T-helper 2 cell treated with Interferon-gamma antibody and Interleukin-4, amounts not matched to agents 5 μg/mL and 100 μg/mL, for 36 hours (primary cell): ENCODE data around the gene SORCS1.

ENCODE experiments used
- DNase-seq: peaks from one replicate; pipeline ENCODE4 v3.0.0; 2021; ENCODE audit warnings: low spot score
- H3K27ac Mint-ChIP-seq: one replicate; pipeline ENCODE4 v1.8.0; 2021; ENCODE audit warnings: mild to moderate bottlenecking, mixed read lengths
- H3K27me3 Mint-ChIP-seq: one replicate; pipeline ENCODE4 v1.8.0; 2021; ENCODE audit warnings: low read depth, mixed read lengths
- H3K36me3 Mint-ChIP-seq: one replicate; pipeline ENCODE4 v1.8.0; 2021; ENCODE audit warnings: low read depth, mixed read lengths
- H3K4me1 Mint-ChIP-seq: one replicate; pipeline ENCODE4 v1.8.0; 2021; ENCODE audit warnings: low read depth, mixed read lengths
- H3K4me3 Mint-ChIP-seq: one replicate; pipeline ENCODE4 v1.8.0; 2022; ENCODE audit warnings: mild to moderate bottlenecking, moderate library complexity, mixed read lengths
- H3K9me3 Mint-ChIP-seq: one replicate; pipeline ENCODE4 v1.8.0; 2021; ENCODE audit warnings: mixed read lengths

Gene SORCS1

GRCh38 chr10:107011992-107012391, 152.5 kb downstream of the SORCS1 start:
- Mint-ChIP-seq H3K36me3 (no peaks in the 10 kb centered on the region), H3K27ac (no peak overlapping the region), H3K4me1 (no peaks in the 10 kb centered on the region), H3K27me3 (no peaks in the 10 kb centered on the region), H3K4me3 (no peak overlapping the region), H3K9me3 (no peaks in the 10 kb centered on the region)
- DNase-seq = no peak

- H3K27ac Mint-ChIP-seq = no peak overlapping the region
- H3K36me3 Mint-ChIP-seq = no peaks in the 10 kb centered on the region
- DNase-seq = no peak
- H3K4me3 Mint-ChIP-seq = no peak overlapping the region
- no peaks in the 10 kb centered on the region for H3K27me3 Mint-ChIP-seq
- no peaks in the 10 kb centered on the region for H3K9me3 Mint-ChIP-seq
- no peaks in the 10 kb centered on the region for H3K4me1 Mint-ChIP-seq
Observed at GRCh38 chr10:107011105-107011504, 153.4 kb downstream of the SORCS1 start.

DNA sequence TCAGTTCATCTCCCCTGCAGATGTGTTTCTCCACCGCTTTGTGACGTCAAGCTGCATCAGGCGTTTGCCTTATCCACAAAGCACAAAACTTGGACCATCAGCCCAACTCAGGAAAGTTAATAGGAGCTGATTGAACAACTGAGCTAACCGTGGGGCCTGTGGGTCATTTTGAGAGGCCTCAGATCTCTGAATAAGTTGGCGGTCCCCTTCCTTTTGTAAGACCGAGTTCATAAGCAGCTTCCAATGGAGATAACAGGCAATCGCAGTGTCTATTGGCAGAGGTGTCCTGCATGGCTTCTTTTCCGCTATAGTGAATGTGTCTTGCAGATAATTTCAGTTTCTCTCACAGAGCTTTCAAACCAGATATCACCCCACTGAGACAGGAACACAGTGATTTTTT, 154.0 kb downstream of the SORCS1 start:
- Mint-ChIP-seq H3K36me3 (no peaks in the 10 kb centered on the region), H3K4me3 (no peak overlapping the region), H3K27me3 (no peaks in the 10 kb centered on the region), H3K27ac (no peak overlapping the region), H3K9me3 (no peaks in the 10 kb centered on the region), H3K4me1 (no peaks in the 10 kb centered on the region)
- DNase-seq = no peak

GRCh38 chr10:107004362-107004761, 160.1 kb downstream of the SORCS1 start:
- H3K4me1 Mint-ChIP-seq = no peaks in the 10 kb centered on the region
- no peak overlapping the region for H3K4me3 Mint-ChIP-seq
- H3K27me3 Mint-ChIP-seq = no peaks in the 10 kb centered on the region
- DNase-seq = no peak
- no peaks in the 10 kb centered on the region for H3K36me3 Mint-ChIP-seq
- H3K9me3 Mint-ChIP-seq = peaks cover 10% of the 10 kb centered on the region
- H3K27ac Mint-ChIP-seq = no peak overlapping the region

- peaks cover 10% of the 10 kb centered on the region for H3K9me3 Mint-ChIP-seq
- H3K27me3 Mint-ChIP-seq = no peaks in the 10 kb centered on the region
- DNase-seq = no peak
- no peaks in the 10 kb centered on the region for H3K36me3 Mint-ChIP-seq
- H3K4me1 Mint-ChIP-seq = no peaks in the 10 kb centered on the region
- H3K27ac Mint-ChIP-seq = no peak overlapping the region
- H3K4me3 Mint-ChIP-seq = no peak overlapping the region
Observed at GRCh38 chr10:107002068-107002467, 162.4 kb downstream of the SORCS1 start.

GRCh38 chr10:106999118-106999707, 165.3 kb downstream of the SORCS1 start:
- Mint-ChIP-seq H3K36me3 (no peaks in the 10 kb centered on the region), H3K27me3 (no peaks in the 10 kb centered on the region), H3K27ac (no peak overlapping the region), H3K4me3 (no peak overlapping the region), H3K9me3 (peaks cover 13% of the 10 kb centered on the region), H3K4me1 (no peaks in the 10 kb centered on the region)
- no peak for DNase-seq

DNA sequence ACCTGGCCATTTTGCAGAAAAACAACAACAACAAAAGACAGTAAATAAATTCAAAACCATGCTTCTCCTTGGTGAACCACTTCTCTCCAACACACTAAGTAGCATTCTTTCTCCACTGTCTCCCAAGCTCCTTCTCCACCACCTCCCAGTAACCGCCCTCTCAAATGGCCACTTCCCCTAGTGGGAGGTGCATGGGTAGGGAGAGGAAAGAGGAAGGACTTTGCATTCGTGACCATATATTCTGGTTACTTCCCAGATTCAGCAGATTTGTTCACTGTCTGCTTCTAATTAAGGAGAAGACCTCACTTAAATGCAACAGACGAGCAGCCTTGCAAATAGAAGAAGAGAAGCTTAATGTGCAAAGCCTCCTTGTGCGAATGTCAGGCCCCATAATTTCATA, 166.8 kb downstream of the SORCS1 start:
- no peaks in the 10 kb centered on the region for H3K36me3 Mint-ChIP-seq
- DNase-seq = no peak

GRCh38 chr10:106996510-106996909, 168.0 kb downstream of the SORCS1 start:
- H3K27ac Mint-ChIP-seq = no peak overlapping the region
- H3K9me3 Mint-ChIP-seq = peaks cover 9% of the 10 kb centered on the region
- H3K36me3 Mint-ChIP-seq = no peaks in the 10 kb centered on the region
- no peak for DNase-seq
- H3K4me3 Mint-ChIP-seq = no peak overlapping the region
- no peaks in the 10 kb centered on the region for H3K27me3 Mint-ChIP-seq
- no peaks in the 10 kb centered on the region for H3K4me1 Mint-ChIP-seq

More for the DNA sequence above, 166.8 kb downstream of the SORCS1 start:
- Mint-ChIP-seq H3K4me3 (no peak overlapping the region), H3K27ac (no peak overlapping the region), H3K4me1 (no peaks in the 10 kb centered on the region), H3K9me3 (peaks cover 9% of the 10 kb centered on the region), H3K27me3 (no peaks in the 10 kb centered on the region)

GRCh38 chr10:106992055-106992454, 172.5 kb downstream of the SORCS1 start:
- Mint-ChIP-seq H3K27ac (no peak overlapping the region), H3K27me3 (no peaks in the 10 kb centered on the region), H3K36me3 (no peaks in the 10 kb centered on the region), H3K9me3 (peaks cover 6% of the 10 kb centered on the region), H3K4me3 (no peak overlapping the region), H3K4me1 (no peaks in the 10 kb centered on the region)
- no peak for DNase-seq

GRCh38 chr10:106991091-106991490, 173.4 kb downstream of the SORCS1 start:
- no peaks in the 10 kb centered on the region for H3K36me3 Mint-ChIP-seq
- no peaks in the 10 kb centered on the region for H3K27me3 Mint-ChIP-seq
- H3K9me3 Mint-ChIP-seq = peaks cover 6% of the 10 kb centered on the region
- no peaks in the 10 kb centered on the region for H3K4me1 Mint-ChIP-seq
- DNase-seq = no peak
- H3K27ac Mint-ChIP-seq = no peak overlapping the region
- no peak overlapping the region for H3K4me3 Mint-ChIP-seq

DNA sequence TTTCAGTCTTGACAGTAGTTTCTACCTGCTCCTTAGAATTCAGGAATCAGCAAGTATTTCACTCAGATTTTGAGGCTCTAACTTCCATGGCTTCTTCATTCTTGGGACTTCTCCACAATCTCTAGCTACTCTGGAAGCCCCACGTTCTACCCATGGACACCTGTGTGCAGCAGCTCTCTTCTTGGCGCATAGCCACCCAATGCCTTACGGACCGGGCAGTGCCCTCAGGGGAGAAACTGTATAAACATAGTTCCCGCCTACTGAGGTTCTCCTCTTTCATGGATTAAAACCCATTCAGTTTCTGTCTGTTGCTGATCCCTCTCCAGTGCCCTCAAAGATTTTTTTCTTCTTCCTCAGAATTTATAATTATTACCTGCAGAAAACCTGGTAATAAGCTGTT, 177.1 kb downstream of the SORCS1 start:
- no peaks in the 10 kb centered on the region for H3K27me3 Mint-ChIP-seq
- no peak for DNase-seq
- H3K9me3 Mint-ChIP-seq = peaks cover 3% of the 10 kb centered on the region
- no peak overlapping the region for H3K4me3 Mint-ChIP-seq
- no peaks in the 10 kb centered on the region for H3K4me1 Mint-ChIP-seq
- H3K36me3 Mint-ChIP-seq = no peaks in the 10 kb centered on the region
- H3K27ac Mint-ChIP-seq = no peak overlapping the region

GRCh38 chr10:106982268-106982667, 182.2 kb downstream of the SORCS1 start:
- Mint-ChIP-seq H3K27me3 (no peaks in the 10 kb centered on the region), H3K36me3 (no peaks in the 10 kb centered on the region), H3K9me3 (no peaks in the 10 kb centered on the region), H3K27ac (no peak overlapping the region), H3K4me1 (no peaks in the 10 kb centered on the region), H3K4me3 (no peak overlapping the region)
- DNase-seq = no peak

GRCh38 chr10:106981452-106982075, 182.9 kb downstream of the SORCS1 start:
- H3K4me3 Mint-ChIP-seq = no peak overlapping the region
- H3K4me1 Mint-ChIP-seq = no peaks in the 10 kb centered on the region
- no peaks in the 10 kb centered on the region for H3K36me3 Mint-ChIP-seq
- H3K27me3 Mint-ChIP-seq = no peaks in the 10 kb centered on the region
- peaks cover 4% of the 10 kb centered on the region for H3K9me3 Mint-ChIP-seq
- no peak overlapping the region for H3K27ac Mint-ChIP-seq
- DNase-seq = no peak

DNA sequence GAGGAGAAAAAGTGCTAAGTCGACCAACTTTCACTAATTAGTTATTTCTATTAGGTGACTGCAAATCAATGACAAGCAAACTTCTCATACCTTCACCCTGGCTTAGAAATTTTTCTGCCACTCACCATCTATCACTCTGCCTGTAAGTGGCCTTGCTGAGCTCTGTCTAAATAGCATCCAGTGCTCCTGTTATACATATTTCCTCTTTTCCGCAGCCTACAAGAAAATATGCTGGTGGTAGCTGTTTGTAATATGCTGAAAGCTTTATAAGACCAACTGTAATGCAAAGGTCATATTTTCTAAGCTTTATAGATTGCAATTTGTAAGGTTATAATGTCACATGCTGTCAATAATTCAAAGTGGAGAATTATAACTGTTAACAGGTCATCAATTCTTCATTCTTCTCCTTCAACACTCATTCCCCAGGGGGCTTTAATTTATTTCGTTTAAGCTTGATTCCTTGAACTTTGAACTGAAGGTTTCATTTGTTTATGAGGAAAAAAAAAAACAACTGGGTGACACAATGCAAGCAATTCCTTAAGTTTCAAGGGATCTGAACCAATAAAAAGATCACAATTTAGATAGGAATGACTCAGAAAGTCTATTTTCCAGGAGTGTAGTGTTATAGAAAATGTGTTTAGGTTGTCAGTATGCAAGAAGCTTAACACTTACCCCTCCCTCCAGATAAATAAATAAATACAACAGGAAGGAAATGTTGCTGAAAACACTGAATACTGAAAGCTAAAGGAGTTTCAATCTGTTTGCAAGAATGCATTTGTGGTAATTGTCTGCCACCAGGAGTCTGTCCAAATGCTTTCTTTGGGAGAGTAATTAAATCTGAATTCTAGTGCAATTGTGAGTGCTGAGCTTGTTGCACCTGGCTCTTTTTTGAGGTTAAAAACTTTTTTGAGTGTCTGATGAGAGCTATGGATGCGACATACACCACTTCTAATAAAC, 183.7 kb downstream of the SORCS1 start:
- DNase-seq = no peak
- Mint-ChIP-seq H3K9me3 (peaks cover 5% of the 10 kb centered on the region), H3K27ac (no peak overlapping the region), H3K4me1 (no peaks in the 10 kb centered on the region), H3K36me3 (no peaks in the 10 kb centered on the region), H3K27me3 (no peaks in the 10 kb centered on the region), H3K4me3 (no peak overlapping the region)
